OCI-M1 (cell line): Measurements from ENCODE around the gene HEXD.
"Not testable (repeated sequence)": the region's sequence is repeated elsewhere in the genome, so short reads cannot be mapped to it uniquely, and the experiment has no call there.

Source experiments
- DNase-seq: peaks from one replicate; lab custom pipeline; 2025; lab: John Stamatoyannopoulos, UW

HEXD gene

GRCh38 chr17:82397449-82398335 is 20.5 kb upstream of the HEXD start:
- DNase-seq, result no peak

GRCh38 chr17:82399041-82399441 is 19.1 kb upstream of the HEXD start:
- no peak for DNase-seq

- DNase-seq, result no peak
Observed at GRCh38 chr17:82399601-82400101, 18.5 kb upstream of the HEXD start.

GRCh38 chr17:82400206-82400605 is 17.9 kb upstream of the HEXD start:
- peak; percentile 47 for DNase-seq

- peak; percentile 94 for DNase-seq
Observed at GRCh38 chr17:82400830-82401229, 17.3 kb upstream of the HEXD start.

- DNase-seq, result no peak
Observed at GRCh38 chr17:82402865-82403264, 15.3 kb upstream of the HEXD start.

GRCh38 chr17:82403662-82404660 is 14.2 kb upstream of the HEXD start:
- no peak for DNase-seq

- DNase-seq, result no peak
Observed at GRCh38 chr17:82405051-82405450, 13.1 kb upstream of the HEXD start.

- no peak for DNase-seq
Observed at GRCh38 chr17:82406131-82406671, 11.9 kb upstream of the HEXD start.

- no peak for DNase-seq
Observed at GRCh38 chr17:82407255-82407654, 10.9 kb upstream of the HEXD start.

- no peak for DNase-seq
Observed at GRCh38 chr17:82408288-82408937, 9.7 kb upstream of the HEXD start.

- no peak for DNase-seq
Observed at GRCh38 chr17:82408938-82409318, 9.2 kb upstream of the HEXD start.

- DNase-seq, result no peak
Observed at GRCh38 chr17:82410014-82410716, 8.0 kb upstream of the HEXD start.

GRCh38 chr17:82411396-82412053 is 6.6 kb upstream of the HEXD start:
- DNase-seq, result no peak

GRCh38 chr17:82412081-82412480 is 6.1 kb upstream of the HEXD start:
- DNase-seq, result not testable (repeated sequence)

- no peak for DNase-seq
Observed at GRCh38 chr17:82412535-82413520, 5.3 kb upstream of the HEXD start.

GRCh38 chr17:82414548-82415281 is 3.4 kb upstream of the HEXD start:
- DNase-seq, result peak; percentile 82

GRCh38 chr17:82415336-82415735 is 2.8 kb upstream of the HEXD start:
- no peak for DNase-seq

- no peak for DNase-seq
Observed at GRCh38 chr17:82415786-82416185, 2.4 kb upstream of the HEXD start.
